HepG2 (cell line): ENCODE measurements around the gene CCDC142. TPM values are rescaled to one million over a fixed set of nuclear protein-coding genes. Genes with fewer than 3 reads are reported as not detected.

ENCODE experiments used
- BCL3 ChIP-seq: sonication (generic); formaldehyde crosslinking; IDR thresholded peaks from 2 replicates; pipeline ENCODE4 v1.5.1; 2020; ENCODE audit warnings: mild to moderate bottlenecking, missing genetic modification reagents, moderate library complexity
- DNMT1 ChIP-seq: sonication (generic); formaldehyde crosslinking; IDR thresholded peaks from 2 replicates; pipeline ENCODE4 v1.5.1; 2020; ENCODE audit warnings: mild to moderate bottlenecking, missing genetic modification reagents
- FOXK2 ChIP-seq: fragments of 450-650 bp; IDR thresholded peaks from 2 replicates; pipeline ENCODE4 v1.6.1; 2016
- GLMP ChIP-seq: sonication (generic); formaldehyde crosslinking; IDR thresholded peaks from 2 replicates; pipeline ENCODE4 v1.9.0; 2021; ENCODE audit warnings: missing genetic modification reagents, mild to moderate bottlenecking, borderline replicate concordance
- IRF2 ChIP-seq: IDR thresholded peaks from 2 replicates; pipeline ENCODE4 v1.6.1; 2018; ENCODE audit warnings: missing genetic modification reagents, missing compliant biosample characterization
- KDM3A ChIP-seq: IDR thresholded peaks from 2 replicates; pipeline ENCODE4 v1.6.1; 2018; ENCODE audit warnings: low read depth, missing compliant biosample characterization
- LRRFIP1 ChIP-seq: sonication (generic); formaldehyde crosslinking; conservative IDR thresholded peaks from 2 replicates; pipeline ENCODE4 v1.4.0; 2020; ENCODE audit warnings: missing genetic modification reagents
- MAF1 ChIP-seq: sonication (generic); formaldehyde crosslinking; IDR thresholded peaks from 2 replicates; pipeline ENCODE4 v1.5.0; 2020; ENCODE audit warnings: missing genetic modification reagents, borderline replicate concordance
- NCOA1 ChIP-seq: sonication (generic); formaldehyde crosslinking; IDR thresholded peaks from 2 replicates; pipeline ENCODE4 v1.9.0; 2021; ENCODE audit warnings: missing genetic modification reagents
- PRDM4 ChIP-seq: sonication (generic); formaldehyde crosslinking; IDR thresholded peaks from 2 replicates; pipeline ENCODE4 v1.9.0; 2021; ENCODE audit warnings: missing genetic modification reagents, borderline replicate concordance
- RBM39 ChIP-seq: fragments of 200-400 bp; formaldehyde crosslinking; IDR thresholded peaks from one replicate; pipeline ENCODE4 v1.6.1; 2018; ENCODE audit warnings: antibody characterized with exemption, mild to moderate bottlenecking, low read depth, low read length; ENCODE audit not compliant: poor library complexity, severe bottlenecking
- SRY ChIP-seq: sonication (generic); formaldehyde crosslinking; IDR thresholded peaks from 2 replicates; pipeline ENCODE4 v1.8.0; 2022; ENCODE audit warnings: mild to moderate bottlenecking, missing genetic modification reagents
- TAF15 ChIP-seq: fragments of 200-400 bp; formaldehyde crosslinking; IDR thresholded peaks from one replicate; pipeline ENCODE4 v1.6.1; 2018; ENCODE audit warnings: mild to moderate bottlenecking, low read depth, low read length; ENCODE audit not compliant: poor library complexity, severe bottlenecking
- TIGD3 ChIP-seq: sonication (generic); formaldehyde crosslinking; IDR thresholded peaks from 2 replicates; pipeline ENCODE4 v1.5.1; 2020; ENCODE audit warnings: mild to moderate bottlenecking, missing genetic modification reagents, borderline replicate concordance
- ZFP62 ChIP-seq: sonication (generic); formaldehyde crosslinking; IDR thresholded peaks from 2 replicates; pipeline ENCODE4 v1.4.0; 2020; ENCODE audit warnings: missing genetic modification reagents
- ZKSCAN1 ChIP-seq: fragments of 150-350 bp; IDR thresholded peaks from 2 replicates; pipeline ENCODE4 v1.6.1; 2014; ENCODE audit warnings: low read length
- ZNF256 ChIP-seq: sonication (generic); formaldehyde crosslinking; conservative IDR thresholded peaks from 2 replicates; pipeline ENCODE4 v1.4.0; 2020; ENCODE audit warnings: missing genetic modification reagents
- ZNF432 ChIP-seq: sonication (generic); formaldehyde crosslinking; IDR thresholded peaks from 2 replicates; pipeline ENCODE4 v1.5.0; 2020; ENCODE audit warnings: missing genetic modification reagents, mild to moderate bottlenecking, borderline replicate concordance
- ZNF670 ChIP-seq: sonication (generic); formaldehyde crosslinking; IDR thresholded peaks from 2 replicates; pipeline ENCODE4 v1.8.0; 2022; ENCODE audit warnings: mild to moderate bottlenecking, missing genetic modification reagents, borderline replicate concordance
- ZNF781 ChIP-seq: sonication (generic); formaldehyde crosslinking; IDR thresholded peaks from 2 replicates; pipeline ENCODE4 v1.5.1; 2020; ENCODE audit warnings: borderline replicate concordance, mild to moderate bottlenecking, missing genetic modification reagents; ENCODE audit errors: not compliant biosample characterization
- ZNF878 ChIP-seq: sonication (generic); formaldehyde crosslinking; IDR thresholded peaks from 2 replicates; pipeline ENCODE4 v1.8.1; 2023; ENCODE audit warnings: mild to moderate bottlenecking, missing genetic modification reagents, moderate library complexity
- polyA plus RNA-seq, 8 experiments: library from polyadenylated mRNA; depleted of rRNA in 3 of 8; stranded (reverse) in 7 of 8; unstranded in 1 of 8; fragments of >200 nt; fragmentation: Illumina TruSeq in 4 of 8; extraction: Trizol in 4 of 8; gene quantifications; 2 replicates each; pipeline versions ENCODE4 v1.2.1 to v1.2.3, GENCODE V29; 2011 to 2016; ENCODE audit warnings: low read depth in 4 of 8, missing spikeins in 1 of 8, mixed read lengths in 1 of 8; ENCODE audit not compliant: insufficient read depth in 1 of 8
- total RNA-seq, 5 experiments: library from RNA; depleted of rRNA; stranded (reverse); fragments of >200 nt; fragmentation: Illumina TruSeq; extraction: Trizol; gene quantifications; 2 replicates each; pipeline ENCODE4 v1.2.3, GENCODE V29; 2016; ENCODE audit warnings: low read depth in 1 of 5

The CCDC142 gene
- total and polyA plus RNA-seq, 2 of the 13 experiments (the other 11 are each of a cell fraction or from before 2014, with no cell fraction given), result 14.7 to 30.4 TPM

- TF ChIP-seq TIGD3 (CRISPR knock-in tag) (no peak), ZFP62 (CRISPR knock-in tag) (no peak), ZNF670 (no peak), PRDM4 (no peak), ZKSCAN1 (no peak), IRF2 (no peak), LRRFIP1 (CRISPR knock-in tag) (no peak), BCL3 (CRISPR knock-in tag) (no peak), KDM3A (CRISPR knock-in tag) (no peak), SRY (CRISPR knock-in tag) (no peak; the same call in 1 of the 2 replicates), ZNF781 (CRISPR knock-in tag) (peak; percentile 40), FOXK2 (no peak), RBM39 (no peak), MAF1 (CRISPR knock-in tag) (no peak), TAF15 (no peak), ZNF432 (CRISPR knock-in tag) (no peak), GLMP (CRISPR knock-in tag) (no peak), ZNF256 (no peak), ZNF878 (CRISPR knock-in tag) (no peak), DNMT1 (no peak), NCOA1 (CRISPR knock-in tag) (no peak)
Observed at GRCh38 chr2:74499267-74499939, 16.6 kb upstream of the CCDC142 start, which contains the start of gene LBX2 (continued).
